Loucy (cell line): ENCODE measurements around the gene PLCXD1.

ENCODE experiments used
- EZH2phosphoT487 ChIP-seq: fragments of 200-600 bp; IDR thresholded peaks from 2 replicates; pipeline ENCODE4 v1.6.1; 2018; ENCODE audit warnings: antibody characterized with exemption, mild to moderate bottlenecking, moderate library complexity, borderline replicate concordance
- TF ChIP-seq, protein P1 (sequence below): fragments of 200-600 bp; sonication (generic); conservative IDR thresholded peaks from 2 replicates; pipeline ENCODE4 v1.5.1; 2014; ENCODE audit warnings: mild to moderate bottlenecking, antibody characterized with exemption, low read length

DNA sequence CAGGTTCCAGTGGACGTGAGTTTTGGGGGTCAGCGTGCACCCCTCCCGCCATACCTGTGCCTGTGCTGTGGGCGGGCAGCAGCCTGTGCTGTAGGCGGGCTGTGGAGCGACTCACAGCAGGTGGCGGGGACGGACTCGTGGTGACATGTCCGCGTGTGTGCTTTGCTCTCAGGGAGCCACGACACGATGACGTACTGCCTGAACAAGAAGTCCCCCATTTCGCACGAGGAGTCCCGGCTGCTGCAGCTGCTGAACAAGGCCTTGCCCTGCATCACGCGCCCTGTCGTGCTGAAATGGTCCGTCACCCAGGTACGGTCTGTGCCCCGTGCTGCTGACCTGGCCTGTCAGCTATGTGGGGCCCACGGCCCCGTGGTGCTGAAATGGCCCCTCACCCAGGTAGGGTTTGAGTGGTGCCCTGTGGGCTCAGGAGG, 7.4 kb downstream of the PLCXD1 start:
- TF ChIP-seq, protein P1, sequence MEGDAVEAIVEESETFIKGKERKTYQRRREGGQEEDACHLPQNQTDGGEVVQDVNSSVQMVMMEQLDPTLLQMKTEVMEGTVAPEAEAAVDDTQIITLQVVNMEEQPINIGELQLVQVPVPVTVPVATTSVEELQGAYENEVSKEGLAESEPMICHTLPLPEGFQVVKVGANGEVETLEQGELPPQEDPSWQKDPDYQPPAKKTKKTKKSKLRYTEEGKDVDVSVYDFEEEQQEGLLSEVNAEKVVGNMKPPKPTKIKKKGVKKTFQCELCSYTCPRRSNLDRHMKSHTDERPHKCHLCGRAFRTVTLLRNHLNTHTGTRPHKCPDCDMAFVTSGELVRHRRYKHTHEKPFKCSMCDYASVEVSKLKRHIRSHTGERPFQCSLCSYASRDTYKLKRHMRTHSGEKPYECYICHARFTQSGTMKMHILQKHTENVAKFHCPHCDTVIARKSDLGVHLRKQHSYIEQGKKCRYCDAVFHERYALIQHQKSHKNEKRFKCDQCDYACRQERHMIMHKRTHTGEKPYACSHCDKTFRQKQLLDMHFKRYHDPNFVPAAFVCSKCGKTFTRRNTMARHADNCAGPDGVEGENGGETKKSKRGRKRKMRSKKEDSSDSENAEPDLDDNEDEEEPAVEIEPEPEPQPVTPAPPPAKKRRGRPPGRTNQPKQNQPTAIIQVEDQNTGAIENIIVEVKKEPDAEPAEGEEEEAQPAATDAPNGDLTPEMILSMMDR = no peak
- no peak for TF ChIP-seq EZH2phosphoT487
